ENCODE data around the gene GPC3. TPM values are rescaled to one million over a fixed set of nuclear protein-coding genes. Genes with fewer than 3 reads are reported as not detected.
A peak's percentile ranks its signal among the peaks of the same experiment; 100 is the strongest.
"Not testable (repeated sequence)": the region's sequence is repeated elsewhere in the genome, so short reads cannot be mapped to it uniquely, and the experiment has no call there.

The GPC3 gene
- total RNA-seq, 2 donors from 2014 or later: 0.66 to 1.4 TPM

DNA sequence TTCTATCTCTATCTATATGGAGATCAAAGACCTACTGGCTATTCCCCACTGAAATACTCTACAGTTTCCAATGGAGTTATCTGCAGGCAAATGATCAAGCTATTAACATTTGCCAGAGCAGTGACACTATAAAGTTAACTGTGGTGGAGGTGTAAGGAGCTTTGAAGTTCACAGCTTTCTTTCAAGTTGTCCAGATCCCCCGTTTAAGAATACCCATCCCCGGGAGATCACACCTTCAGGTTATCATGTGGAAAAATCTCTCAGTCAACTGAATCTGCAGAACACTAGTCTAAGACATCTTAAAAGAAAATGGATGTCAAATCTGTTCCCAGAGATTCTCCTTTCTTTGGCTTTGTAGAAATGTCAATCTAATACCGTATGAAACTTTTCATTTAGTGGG lies 80.1 kb downstream of the GPC3 start:
- H3K36me3 Mint-ChIP-seq: no peaks in the 10 kb centered on the region
- no peak overlapping the region for H3K27ac Mint-ChIP-seq
- ATAC-seq (no peak), DNase-seq (ENCODE audit: low spot score in 2 of 2) (no peak)
- no peaks in the 10 kb centered on the region for H3K9me3 Mint-ChIP-seq

DNA sequence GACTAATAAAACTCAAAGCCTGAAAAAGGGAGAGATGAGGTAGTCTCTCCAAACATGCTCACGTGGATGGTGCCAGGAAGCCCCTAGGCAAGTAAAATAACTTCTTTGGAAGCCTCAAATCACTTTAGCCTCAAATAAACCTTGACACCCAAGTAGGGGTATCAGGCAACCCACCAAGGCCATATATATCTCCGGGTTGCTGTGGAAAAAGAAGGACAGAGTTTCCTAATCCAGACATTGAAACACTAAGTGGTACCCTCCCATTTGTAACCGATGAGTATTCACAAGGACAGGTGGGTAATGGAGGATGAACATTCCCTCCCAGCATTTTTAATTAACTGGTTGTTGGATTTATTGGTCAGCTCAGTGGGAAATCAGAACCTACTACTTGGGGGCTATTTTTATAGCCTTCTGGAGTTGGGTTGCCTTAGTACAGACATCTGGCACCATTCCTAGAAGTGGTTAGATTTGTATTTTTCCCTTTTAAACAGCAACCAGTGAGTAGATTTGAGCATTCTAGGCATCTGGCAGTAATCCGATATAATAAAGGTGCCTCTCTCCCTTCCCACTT lies 87.7 kb downstream of the GPC3 start:
- ATAC-seq (no peak), DNase-seq (ENCODE audit: low spot score in 2 of 2) (no peak)
- H3K27ac Mint-ChIP-seq: no peak overlapping the region
- H3K36me3 Mint-ChIP-seq: no peaks in the 10 kb centered on the region
- H3K9me3 Mint-ChIP-seq: no peaks in the 10 kb centered on the region

- H3K9me3 Mint-ChIP-seq: no peaks in the 10 kb centered on the region
- DNase-seq (ENCODE audit: low spot score in 2 of 2) (no peak), ATAC-seq (no peak)
- no peaks in the 10 kb centered on the region for H3K36me3 Mint-ChIP-seq
- H3K27ac Mint-ChIP-seq: peak overlapping the region in 1 of 2 donors; percentile 87
Measured at GRCh38 chrX:133892337-133892736, 93.1 kb downstream of the GPC3 start.

GRCh38 chrX:133888984-133889383 lies 96.4 kb downstream of the GPC3 start:
- Mint-ChIP-seq H3K9me3 (no peaks in the 10 kb centered on the region), H3K27ac (no peak overlapping the region), H3K36me3 (no peaks in the 10 kb centered on the region)
- DNase-seq (ENCODE audit: low spot score in 2 of 2) (no peak), ATAC-seq (no peak)

DNA sequence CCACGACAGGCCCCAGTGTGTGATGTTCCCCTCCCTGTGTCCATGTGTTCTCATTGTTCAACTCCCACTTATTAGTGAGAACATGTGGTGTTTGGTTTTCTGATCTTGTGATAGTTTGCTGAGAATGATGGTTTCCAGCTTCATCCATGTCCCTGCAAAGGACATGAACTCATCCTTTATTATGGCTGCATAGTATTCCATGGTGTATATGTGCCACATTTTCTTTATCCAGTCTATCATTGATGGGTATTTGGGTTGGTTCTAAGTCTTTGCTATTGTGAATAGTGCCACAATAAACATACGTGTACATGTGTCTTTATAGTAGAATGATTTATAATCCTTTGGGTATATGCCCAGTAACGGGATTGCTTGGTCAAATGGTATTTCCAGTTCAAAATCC lies 97.3 kb downstream of the GPC3 start:
- not testable (repeated sequence) for H3K9me3 Mint-ChIP-seq

DNA sequence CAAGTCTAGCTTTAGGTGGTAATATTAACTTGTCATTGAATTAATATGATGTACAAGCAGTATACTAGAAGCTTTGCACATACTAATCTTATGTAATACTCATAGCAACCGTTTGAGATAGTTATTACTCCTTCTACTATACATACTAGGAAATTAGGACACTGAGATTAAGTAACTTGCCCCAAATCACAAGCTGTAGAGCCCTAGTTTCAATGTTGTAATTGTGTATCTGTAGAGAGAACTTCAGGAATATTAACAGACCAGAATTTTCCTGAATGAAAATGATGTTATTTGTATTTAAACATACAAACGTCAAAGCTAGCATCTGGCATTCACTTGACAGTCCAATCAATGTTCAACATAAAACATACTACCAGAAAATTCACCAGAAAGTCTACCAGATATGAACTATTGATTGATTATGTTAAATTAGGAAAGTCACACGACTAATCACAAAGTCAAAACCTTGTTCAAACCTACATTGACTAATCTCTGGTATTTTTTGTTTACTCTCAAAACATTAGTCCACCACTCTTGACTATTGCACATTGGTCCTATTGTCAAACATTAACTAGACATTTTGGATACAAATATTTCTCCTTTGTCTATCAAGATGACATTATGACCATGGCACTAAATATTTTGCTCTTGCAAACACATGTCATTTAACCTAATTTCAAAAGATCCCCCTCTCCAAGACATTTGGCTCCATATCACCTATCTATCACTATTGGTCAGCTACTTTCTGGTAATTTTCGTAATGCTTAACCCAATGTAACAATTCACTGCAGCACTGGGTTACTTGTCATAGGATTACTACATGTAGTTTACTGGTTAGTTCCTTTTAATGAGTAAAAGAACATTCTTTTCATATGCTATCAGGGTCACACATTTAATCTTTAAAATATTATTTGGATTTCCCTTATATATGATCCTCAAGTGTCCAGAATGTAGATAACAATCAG lies 100.7 kb downstream of the GPC3 start:
- no peaks in the 10 kb centered on the region for H3K36me3 Mint-ChIP-seq
- no peaks in the 10 kb centered on the region for H3K9me3 Mint-ChIP-seq
- DNase-seq (ENCODE audit: low spot score in 2 of 2): no peak
- no peak for ATAC-seq
- H3K27ac Mint-ChIP-seq: no peak overlapping the region

More for the DNA sequence above, 97.3 kb downstream of the GPC3 start:
- ATAC-seq; DNase-seq (ENCODE audit: low spot score in 2 of 2); H3K27ac Mint-ChIP-seq; H3K36me3 Mint-ChIP-seq: not testable (repeated sequence)

DNA sequence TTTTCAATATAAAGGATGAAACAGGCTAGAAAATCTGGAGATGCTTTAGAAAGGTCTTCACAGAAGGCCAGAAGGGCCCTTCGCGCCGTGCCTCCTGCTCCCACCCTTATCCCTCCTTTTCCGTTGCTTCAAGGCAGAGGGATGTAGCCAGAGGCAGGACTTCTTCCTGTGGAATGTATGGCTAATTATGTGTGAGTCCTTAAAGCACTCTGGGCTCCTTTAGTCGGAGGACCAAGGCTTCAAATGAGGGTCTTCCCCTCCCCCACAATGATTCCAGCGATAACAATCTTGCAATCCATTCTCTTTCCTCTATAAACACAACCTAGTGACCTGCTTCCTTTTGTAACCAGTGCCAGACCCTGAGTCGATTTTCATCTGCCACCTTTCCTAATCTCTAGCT lies 103.5 kb downstream of the GPC3 start:
- DNase-seq (ENCODE audit: low spot score in 2 of 2): no peak
- H3K36me3 Mint-ChIP-seq: no peaks in the 10 kb centered on the region
- no peak overlapping the region for H3K27ac Mint-ChIP-seq

GRCh38 chrX:133881007-133881406 lies 104.4 kb downstream of the GPC3 start:
- ATAC-seq (no peak), DNase-seq (ENCODE audit: low spot score in 2 of 2) (no peak)
- Mint-ChIP-seq H3K9me3 (no peaks in the 10 kb centered on the region), H3K27ac (no peak overlapping the region), H3K36me3 (no peaks in the 10 kb centered on the region)

More for the DNA sequence above, 103.5 kb downstream of the GPC3 start:
- no peak for ATAC-seq
- H3K9me3 Mint-ChIP-seq: no peaks in the 10 kb centered on the region

DNA sequence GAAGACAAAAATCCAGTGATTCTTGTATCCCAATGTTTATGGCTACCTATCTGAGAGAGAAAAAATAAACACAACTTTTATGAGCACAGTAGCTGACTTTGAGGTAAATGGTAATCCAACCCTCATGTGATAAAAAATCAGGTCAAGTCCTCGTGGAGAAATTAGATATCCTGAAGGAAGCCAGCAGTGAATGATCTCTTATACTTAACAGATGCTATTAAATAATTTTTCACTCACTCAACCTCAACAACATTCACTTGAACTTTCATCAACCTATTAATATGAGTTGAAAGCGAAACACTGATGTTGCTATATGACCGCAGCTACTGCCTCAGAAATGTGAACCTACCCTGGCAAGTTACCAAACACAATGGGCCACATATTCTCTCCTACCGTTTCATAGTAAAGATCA lies 105.4 kb downstream of the GPC3 start:
- DNase-seq (ENCODE audit: low spot score in 2 of 2) (no peak), ATAC-seq (no peak)

DNA sequence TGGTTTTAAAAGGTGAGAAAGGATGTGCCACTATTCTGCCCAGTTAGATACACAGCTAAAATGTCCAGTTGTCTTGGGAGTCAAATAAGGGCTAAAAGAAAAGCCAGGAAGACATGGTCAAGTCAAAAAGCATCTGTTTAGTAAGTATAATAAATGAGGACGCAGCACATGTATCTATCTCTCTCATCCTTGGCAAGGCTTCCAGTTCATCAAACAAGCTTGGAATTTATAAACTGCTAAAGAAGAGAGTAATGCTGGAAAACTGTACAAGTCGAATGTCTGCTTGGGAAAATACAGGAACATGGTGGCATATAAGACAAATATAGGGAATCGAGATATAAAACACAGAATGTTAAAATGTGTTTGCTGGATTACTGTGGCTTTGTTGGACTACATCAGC lies 106.7 kb downstream of the GPC3 start:
- ATAC-seq: no peak
- Mint-ChIP-seq H3K9me3 (no peaks in the 10 kb centered on the region), H3K27ac (no peak overlapping the region), H3K36me3 (no peaks in the 10 kb centered on the region)
- DNase-seq (ENCODE audit: low spot score in 2 of 2): no peak

More for the DNA sequence above, 105.4 kb downstream of the GPC3 start:
- Mint-ChIP-seq H3K27ac (no peak overlapping the region), H3K36me3 (no peaks in the 10 kb centered on the region), H3K9me3 (no peaks in the 10 kb centered on the region)

- H3K9me3 Mint-ChIP-seq: no peaks in the 10 kb centered on the region
- no peak overlapping the region for H3K27ac Mint-ChIP-seq
- ATAC-seq: no peak
- H3K36me3 Mint-ChIP-seq: no peaks in the 10 kb centered on the region
- no peak for DNase-seq (ENCODE audit: low spot score in 2 of 2)
Measured at GRCh38 chrX:133876646-133877045, 108.7 kb downstream of the GPC3 start.

GRCh38 chrX:133869270-133869669 lies 116.1 kb downstream of the GPC3 start:
- no peak for ATAC-seq
- no peak for DNase-seq (ENCODE audit: low spot score in 2 of 2)
- Mint-ChIP-seq H3K36me3 (no peaks in the 10 kb centered on the region), H3K9me3 (no peaks in the 10 kb centered on the region), H3K27ac (no peak overlapping the region)

- Mint-ChIP-seq H3K9me3 (no peaks in the 10 kb centered on the region), H3K27ac (no peak overlapping the region), H3K36me3 (no peaks in the 10 kb centered on the region)
- DNase-seq (ENCODE audit: low spot score in 2 of 2) (no peak), ATAC-seq (no peak)
Measured at GRCh38 chrX:133868682-133869081, 116.7 kb downstream of the GPC3 start.

- ATAC-seq (no peak), DNase-seq (ENCODE audit: low spot score in 2 of 2) (no peak)
- H3K9me3 Mint-ChIP-seq: no peaks in the 10 kb centered on the region
- H3K27ac Mint-ChIP-seq: no peak overlapping the region
- no peaks in the 10 kb centered on the region for H3K36me3 Mint-ChIP-seq
Measured at GRCh38 chrX:133868250-133868649, 117.1 kb downstream of the GPC3 start.

DNA sequence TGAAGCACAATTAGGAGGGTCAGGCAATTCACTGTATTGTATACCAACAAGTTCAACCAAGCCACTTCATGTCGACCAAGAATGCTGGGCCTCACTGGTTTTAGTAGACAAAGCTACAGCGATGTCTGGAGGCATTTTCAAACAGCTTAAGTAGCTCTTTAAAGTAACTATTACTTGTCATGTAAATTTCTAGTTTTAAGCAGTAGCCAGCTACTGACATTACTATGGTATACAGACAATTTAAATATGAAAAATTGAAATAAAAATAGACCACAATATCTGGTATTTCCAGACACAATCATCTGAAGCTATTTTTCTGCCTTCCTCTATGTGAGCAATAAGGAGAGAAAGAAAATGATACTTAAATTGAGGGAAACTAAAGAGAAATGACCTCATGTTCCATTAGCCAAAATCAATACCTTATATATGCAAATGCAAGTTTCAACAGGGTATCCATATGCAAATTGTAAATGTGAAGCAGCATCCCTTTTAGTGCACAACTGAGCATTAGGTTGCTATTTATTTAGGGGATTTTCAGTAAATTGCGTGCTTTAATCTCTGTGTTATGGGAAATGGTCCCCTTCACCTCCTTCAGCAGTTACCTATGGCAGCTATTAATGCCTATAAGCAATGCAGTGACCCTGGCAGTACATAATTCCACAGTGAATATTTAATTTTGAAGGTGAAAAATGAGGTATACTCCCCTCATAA lies 119.5 kb downstream of the GPC3 start:
- ATAC-seq (no peak), DNase-seq (ENCODE audit: low spot score in 2 of 2) (no peak)
- H3K9me3 Mint-ChIP-seq: no peaks in the 10 kb centered on the region
- H3K27ac Mint-ChIP-seq: no peak overlapping the region
- no peaks in the 10 kb centered on the region for H3K36me3 Mint-ChIP-seq

- no peak overlapping the region for H3K27ac Mint-ChIP-seq
Measured at GRCh38 chrX:133864236-133864635, 121.2 kb downstream of the GPC3 start.

GRCh38 chrX:133859860-133860259 lies 125.5 kb downstream of the GPC3 start:
- H3K27ac Mint-ChIP-seq: no peak overlapping the region
- no peaks in the 10 kb centered on the region for H3K36me3 Mint-ChIP-seq
- ATAC-seq: no peak
- no peaks in the 10 kb centered on the region for H3K9me3 Mint-ChIP-seq
- no peak for DNase-seq (ENCODE audit: low spot score in 2 of 2)

More at GRCh38 chrX:133864236-133864635, 121.2 kb downstream of the GPC3 start:
- ATAC-seq: no peak
- DNase-seq (ENCODE audit: low spot score in 2 of 2): no peak
- no peaks in the 10 kb centered on the region for H3K9me3 Mint-ChIP-seq
- no peaks in the 10 kb centered on the region for H3K36me3 Mint-ChIP-seq
